PC-9 (cell line): ENCODE data around the gene ATP2B2.

ENCODE experiments used
- CTCF ChIP-seq: fragments of 200-600 bp; sonication (generic); conservative IDR thresholded peaks from 2 replicates; pipeline ENCODE4 v1.6.1; 2017; ENCODE audit warnings: mixed run types, antibody characterized with exemption, mild to moderate bottlenecking, moderate library complexity
- EZH2 ChIP-seq: fragments of 200-600 bp; sonication (generic); IDR thresholded peaks from 2 replicates; pipeline ENCODE4 v1.8.0; 2017; ENCODE audit warnings: antibody characterized with exemption, low read depth

- TF ChIP-seq CTCF (no peak), EZH2 (no peak)
Measured at GRCh38 chr3:10475983-10476382, 29.4 kb downstream of the ATP2B2 start.
